HL-60 (cell line): ENCODE data around the gene GFER.
A peak's percentile ranks its signal among the peaks of the same experiment; 100 is the strongest.

Experiments used
- DNase-seq, 2 experiments: peaks; one replicate each; pipeline ENCODE4 v3.0.0-alpha.2; 2010 to 2020; ENCODE audit warnings: low read depth in 1 of 2, low spot score in 1 of 2
- H3K27ac ChIP-seq: fragments of 250-450 bp; sonication (Bioruptor Pico); replicated peaks from 2 replicates; pipeline ENCODE4 v1.5.1; 2020; ENCODE audit warnings: mild to moderate bottlenecking, moderate library complexity
- H3K27me3 ChIP-seq: fragments of 250-450 bp; sonication (Bioruptor Pico); 2 replicates; pipeline ENCODE4 v1.5.1; 2021; ENCODE audit warnings: mild to moderate bottlenecking, moderate library complexity; ENCODE audit not compliant: insufficient read depth, poor library complexity, severe bottlenecking
- H3K4me3 ChIP-seq: replicated peaks from 2 replicates; pipeline ENCODE4 v1.5.1; 2011; ENCODE audit warnings: mild to moderate bottlenecking, control low read depth, low read length; ENCODE audit not compliant: insufficient read depth
- GABPA ChIP-seq: IDR thresholded peaks from 2 replicates; pipeline ENCODE4 v1.6.1; 2012; ENCODE audit warnings: low read depth
- POLR2AphosphoS5 ChIP-seq: IDR thresholded peaks from 2 replicates; pipeline ENCODE4 v1.6.1; 2012; ENCODE audit warnings: low read depth
- SPI1 ChIP-seq: IDR thresholded peaks from 2 replicates; pipeline ENCODE4 v1.6.1; 2012; ENCODE audit warnings: low read depth, mild to moderate bottlenecking, borderline replicate concordance
- TF ChIP-seq, protein P1 (sequence below): IDR thresholded peaks from one replicate; pipeline ENCODE4 v1.5.1; 2011; ENCODE audit warnings: low read length, control low read depth, inconsistent platforms; ENCODE audit not compliant: insufficient read depth
- TF ChIP-seq, protein P2 (sequence below): IDR thresholded peaks from 2 replicates; pipeline ENCODE4 v1.6.1; 2012; ENCODE audit warnings: low read depth; ENCODE audit not compliant: insufficient replicate concordance

The GFER gene

DNA sequence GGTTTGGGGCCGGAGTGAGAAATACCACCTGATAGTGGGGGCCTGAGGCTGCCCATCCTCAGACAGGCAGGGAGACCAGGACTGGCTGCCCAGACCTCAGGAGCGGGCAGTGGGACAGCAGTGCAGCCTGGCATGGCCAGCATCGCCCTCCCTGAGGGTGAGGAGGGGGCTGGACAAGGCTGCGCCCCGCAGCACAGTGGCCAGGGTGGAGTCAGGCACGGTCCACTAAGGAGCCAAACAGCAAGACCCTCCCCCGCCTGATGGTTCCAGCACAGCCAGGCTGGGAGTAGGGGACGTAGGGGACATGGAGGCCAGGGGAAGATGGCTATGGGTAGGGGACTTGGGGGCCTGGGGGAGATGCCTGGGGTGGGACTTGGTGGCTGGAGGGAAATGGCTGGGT lies 22.3 kb downstream of the GFER start:
- Histone ChIP-seq H3K27me3 (no peaks in the 10 kb centered on the region), H3K4me3 (no peak overlapping the region), H3K27ac (no peak overlapping the region)
- DNase-seq, result no peak
- TF ChIP-seq GABPA (no peak), SPI1 (no peak), POLR2AphosphoS5 (no peak)
- TF ChIP-seq, protein P1, sequence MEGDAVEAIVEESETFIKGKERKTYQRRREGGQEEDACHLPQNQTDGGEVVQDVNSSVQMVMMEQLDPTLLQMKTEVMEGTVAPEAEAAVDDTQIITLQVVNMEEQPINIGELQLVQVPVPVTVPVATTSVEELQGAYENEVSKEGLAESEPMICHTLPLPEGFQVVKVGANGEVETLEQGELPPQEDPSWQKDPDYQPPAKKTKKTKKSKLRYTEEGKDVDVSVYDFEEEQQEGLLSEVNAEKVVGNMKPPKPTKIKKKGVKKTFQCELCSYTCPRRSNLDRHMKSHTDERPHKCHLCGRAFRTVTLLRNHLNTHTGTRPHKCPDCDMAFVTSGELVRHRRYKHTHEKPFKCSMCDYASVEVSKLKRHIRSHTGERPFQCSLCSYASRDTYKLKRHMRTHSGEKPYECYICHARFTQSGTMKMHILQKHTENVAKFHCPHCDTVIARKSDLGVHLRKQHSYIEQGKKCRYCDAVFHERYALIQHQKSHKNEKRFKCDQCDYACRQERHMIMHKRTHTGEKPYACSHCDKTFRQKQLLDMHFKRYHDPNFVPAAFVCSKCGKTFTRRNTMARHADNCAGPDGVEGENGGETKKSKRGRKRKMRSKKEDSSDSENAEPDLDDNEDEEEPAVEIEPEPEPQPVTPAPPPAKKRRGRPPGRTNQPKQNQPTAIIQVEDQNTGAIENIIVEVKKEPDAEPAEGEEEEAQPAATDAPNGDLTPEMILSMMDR, result no peak
- TF ChIP-seq, protein P2, sequence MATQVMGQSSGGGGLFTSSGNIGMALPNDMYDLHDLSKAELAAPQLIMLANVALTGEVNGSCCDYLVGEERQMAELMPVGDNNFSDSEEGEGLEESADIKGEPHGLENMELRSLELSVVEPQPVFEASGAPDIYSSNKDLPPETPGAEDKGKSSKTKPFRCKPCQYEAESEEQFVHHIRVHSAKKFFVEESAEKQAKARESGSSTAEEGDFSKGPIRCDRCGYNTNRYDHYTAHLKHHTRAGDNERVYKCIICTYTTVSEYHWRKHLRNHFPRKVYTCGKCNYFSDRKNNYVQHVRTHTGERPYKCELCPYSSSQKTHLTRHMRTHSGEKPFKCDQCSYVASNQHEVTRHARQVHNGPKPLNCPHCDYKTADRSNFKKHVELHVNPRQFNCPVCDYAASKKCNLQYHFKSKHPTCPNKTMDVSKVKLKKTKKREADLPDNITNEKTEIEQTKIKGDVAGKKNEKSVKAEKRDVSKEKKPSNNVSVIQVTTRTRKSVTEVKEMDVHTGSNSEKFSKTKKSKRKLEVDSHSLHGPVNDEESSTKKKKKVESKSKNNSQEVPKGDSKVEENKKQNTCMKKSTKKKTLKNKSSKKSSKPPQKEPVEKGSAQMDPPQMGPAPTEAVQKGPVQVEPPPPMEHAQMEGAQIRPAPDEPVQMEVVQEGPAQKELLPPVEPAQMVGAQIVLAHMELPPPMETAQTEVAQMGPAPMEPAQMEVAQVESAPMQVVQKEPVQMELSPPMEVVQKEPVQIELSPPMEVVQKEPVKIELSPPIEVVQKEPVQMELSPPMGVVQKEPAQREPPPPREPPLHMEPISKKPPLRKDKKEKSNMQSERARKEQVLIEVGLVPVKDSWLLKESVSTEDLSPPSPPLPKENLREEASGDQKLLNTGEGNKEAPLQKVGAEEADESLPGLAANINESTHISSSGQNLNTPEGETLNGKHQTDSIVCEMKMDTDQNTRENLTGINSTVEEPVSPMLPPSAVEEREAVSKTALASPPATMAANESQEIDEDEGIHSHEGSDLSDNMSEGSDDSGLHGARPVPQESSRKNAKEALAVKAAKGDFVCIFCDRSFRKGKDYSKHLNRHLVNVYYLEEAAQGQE, result no peak

DNA sequence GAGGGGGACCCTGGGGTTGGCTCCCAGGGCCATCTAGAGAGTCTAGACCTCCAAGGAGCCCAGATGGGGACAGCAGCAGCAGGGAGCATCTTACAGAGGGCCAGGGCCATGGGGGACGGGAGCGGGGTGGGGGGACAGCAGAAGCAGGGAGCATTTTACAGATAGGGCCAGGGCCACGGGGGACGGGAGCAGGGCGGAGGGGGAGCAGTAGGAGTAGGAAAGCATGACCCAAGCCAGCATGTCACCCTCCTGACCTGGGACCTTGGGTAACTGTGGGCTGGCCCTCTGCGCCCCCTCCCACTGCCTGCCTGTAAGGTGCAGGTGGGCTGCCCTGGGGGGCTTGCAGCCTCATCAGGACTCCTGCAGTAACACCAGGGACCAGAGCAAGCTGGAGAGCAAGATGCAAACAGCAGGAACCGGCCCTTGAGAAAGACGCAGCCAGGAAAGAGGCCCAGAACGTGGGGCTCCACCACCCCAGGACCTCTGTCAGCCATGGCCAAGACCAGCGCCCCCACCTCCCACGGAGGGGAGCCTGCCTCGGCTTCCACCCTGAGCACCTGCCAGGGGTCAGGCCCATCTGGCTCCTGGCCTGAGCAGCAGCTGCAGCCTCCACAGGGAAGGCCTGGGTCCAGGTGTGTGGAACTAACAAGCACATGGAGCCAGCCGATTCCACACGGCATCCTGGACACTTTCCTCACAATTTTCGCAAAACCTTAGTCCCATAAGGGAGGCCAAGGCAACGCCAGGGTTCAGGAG lies 23.3 kb downstream of the GFER start:
- no peaks in the 10 kb centered on the region for H3K27me3 ChIP-seq
- peak overlapping the region; percentile 64 for H3K27ac ChIP-seq
- TF ChIP-seq, protein P1, result no peak
- DNase-seq, result no peak
- peak overlapping the region; percentile 63 for H3K4me3 ChIP-seq

DNA sequence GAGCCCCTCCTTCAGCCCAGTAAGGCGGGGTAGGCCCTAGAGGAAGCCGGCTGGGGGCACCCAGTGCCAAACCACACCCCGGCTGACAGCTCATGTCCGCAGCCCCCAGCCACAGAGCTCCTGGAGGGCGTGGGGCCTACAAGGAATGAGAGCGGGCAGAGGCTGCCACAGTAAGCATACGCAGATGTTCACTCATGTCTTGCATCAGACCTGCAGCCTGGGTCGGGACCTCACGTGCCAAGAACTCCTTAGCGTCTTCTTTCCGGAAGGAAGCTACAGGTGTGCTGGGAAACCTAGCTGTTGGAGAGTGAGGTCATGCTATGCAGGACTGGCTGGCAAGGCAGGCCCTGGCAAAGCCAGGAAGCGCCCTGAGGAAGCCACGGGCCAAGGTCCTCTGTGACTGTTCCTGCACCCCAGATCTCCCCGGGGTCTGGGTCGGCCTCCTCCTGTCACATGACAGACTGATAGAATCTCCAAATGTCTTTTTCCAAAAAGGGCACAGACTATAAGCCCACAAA lies 24.1 kb downstream of the GFER start:
- DNase-seq, result peak; percentile 82 to 98
- Histone ChIP-seq H3K27me3 (no peaks in the 10 kb centered on the region), H3K27ac (peak overlapping the region; percentile 64), H3K4me3 (peak overlapping the region; percentile 63)
- TF ChIP-seq POLR2AphosphoS5 (peak; percentile 72), SPI1 (no peak)

DNA sequence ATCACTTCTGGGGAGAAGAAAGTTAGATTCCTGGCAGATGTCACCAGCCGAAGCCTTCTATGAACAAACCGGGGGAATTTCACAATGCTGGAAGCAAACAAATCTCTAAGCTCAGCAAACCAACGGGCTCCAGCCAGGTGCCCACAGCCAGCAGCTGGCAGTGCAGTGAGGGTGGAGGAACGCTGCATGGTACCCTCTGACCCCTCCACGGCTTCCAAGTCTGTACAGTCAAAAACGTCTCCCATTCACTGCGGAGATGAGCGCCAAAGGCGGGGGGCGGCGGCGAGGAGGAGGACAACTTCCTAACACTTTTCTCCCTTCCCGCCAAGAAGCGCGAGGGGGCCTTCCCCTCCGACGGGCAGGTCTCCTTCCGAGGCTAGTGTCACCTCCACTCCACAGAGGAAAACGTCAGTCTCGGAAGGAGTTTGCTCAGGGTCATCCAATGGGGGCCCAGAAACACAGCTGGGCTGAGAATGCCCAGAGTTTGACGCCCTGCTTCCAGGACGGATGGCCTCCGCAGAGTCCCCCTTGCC lies 24.7 kb downstream of the GFER start:
- Histone ChIP-seq H3K27me3 (no peaks in the 10 kb centered on the region), H3K4me3 (peak overlapping the region; percentile 63), H3K27ac (peak overlapping the region; percentile 64)
- TF ChIP-seq GABPA (0 out of 2 replicates have a peak, but pooled peaks have one; percentile 5), POLR2AphosphoS5 (no peak)
- TF ChIP-seq, protein P2, result peak; percentile 23
- peak in 1 of 2 experiments; percentile 65 for DNase-seq
